Measurements from ENCODE around the gene TAF11. TPM values are rescaled to one million over a fixed set of nuclear protein-coding genes. Genes with fewer than 3 reads are reported as not detected.
"Not testable (repeated sequence)": the region's sequence is repeated elsewhere in the genome, so short reads cannot be mapped to it uniquely, and the experiment has no call there.

The TAF11 gene
- total RNA-seq, 1 donor from 2014 or later, result 47.1 TPM

DNA sequence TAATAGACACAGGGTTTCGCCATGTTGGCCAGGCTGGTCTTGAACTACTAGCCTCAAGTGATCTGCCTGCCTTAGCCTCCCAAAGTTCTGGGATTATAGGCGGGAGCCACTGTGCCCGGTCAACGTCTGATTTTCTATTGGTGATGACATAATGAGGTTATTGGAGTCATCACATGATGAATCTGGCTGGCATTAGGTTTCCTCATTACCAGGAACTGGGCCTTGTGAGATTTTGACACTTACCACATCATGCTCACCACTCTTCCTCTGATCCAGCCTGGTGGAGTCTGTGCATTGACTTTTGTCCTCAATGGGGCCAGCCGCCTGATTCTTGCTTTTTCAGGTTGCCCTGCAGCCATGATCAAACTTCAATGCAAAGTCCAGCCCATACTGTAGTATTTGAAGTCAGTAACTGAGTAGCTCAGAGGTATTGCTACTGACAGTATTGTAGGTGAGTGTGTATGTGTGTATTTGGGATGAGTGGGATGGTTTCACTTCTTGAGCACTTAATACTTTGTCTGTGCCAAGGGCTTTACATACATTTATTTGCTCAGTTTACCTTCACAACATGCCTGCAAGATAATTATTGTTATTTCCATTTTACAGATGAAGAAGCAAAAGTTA is 17.3 kb upstream of the TAF11 start:
- no peak for DNase-seq

DNA sequence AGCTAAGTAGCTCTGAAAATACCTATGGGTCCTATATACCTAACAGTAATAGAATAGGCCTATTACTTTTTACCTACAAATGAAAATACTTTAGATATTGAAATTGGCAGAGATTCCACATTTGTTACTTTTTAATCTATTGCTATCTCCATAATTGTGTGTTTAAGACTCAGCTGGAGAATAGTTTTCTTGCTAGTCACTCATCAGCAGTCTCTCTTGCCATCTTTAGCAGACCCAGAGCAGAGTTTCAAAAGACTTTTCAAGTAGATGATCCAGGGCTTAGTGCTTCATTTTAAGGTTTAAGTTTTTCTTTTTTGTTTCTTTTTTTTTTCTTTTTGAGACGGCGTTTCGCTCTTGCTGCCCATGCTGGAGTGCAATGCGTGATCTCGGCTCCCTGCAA is 14.1 kb upstream of the TAF11 start:
- DNase-seq, result no peak

DNA sequence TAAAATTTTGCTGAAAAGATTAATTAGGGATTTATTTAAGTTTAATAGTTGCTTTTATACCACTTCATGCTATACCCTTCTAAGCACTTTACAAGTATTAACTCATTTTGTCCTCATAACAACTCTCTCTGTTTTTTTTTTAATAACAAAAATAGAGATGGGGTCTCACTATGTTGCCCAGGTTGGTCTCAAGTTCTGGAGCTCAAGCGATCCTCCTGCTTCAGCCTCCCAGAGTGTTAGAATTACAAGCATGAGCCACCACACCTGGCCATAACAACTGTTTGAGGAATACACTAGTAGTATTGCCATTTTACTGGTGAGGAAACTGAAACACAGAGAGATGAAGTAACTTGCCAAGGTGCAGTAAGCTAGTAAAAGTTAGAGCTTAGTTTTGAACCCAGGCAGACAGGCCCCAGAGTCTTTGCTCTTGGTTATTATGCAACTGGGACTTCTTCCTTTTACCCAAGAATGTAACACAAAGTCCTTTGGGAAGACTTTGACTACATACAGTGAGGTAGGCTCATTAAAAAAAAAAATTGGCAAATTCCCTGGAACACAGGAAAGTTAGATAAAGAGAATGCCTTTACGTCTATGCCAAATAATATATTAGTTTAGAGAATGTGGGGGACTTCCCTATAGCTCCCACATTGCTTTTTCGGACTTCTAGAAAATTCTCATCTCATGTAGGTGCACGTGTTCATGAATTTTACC is 12.6 kb upstream of the TAF11 start:
- DNase-seq, result no peak

GRCh38 chr6:34899748-34900147 is 11.9 kb upstream of the TAF11 start:
- DNase-seq, result not testable (repeated sequence)

DNA sequence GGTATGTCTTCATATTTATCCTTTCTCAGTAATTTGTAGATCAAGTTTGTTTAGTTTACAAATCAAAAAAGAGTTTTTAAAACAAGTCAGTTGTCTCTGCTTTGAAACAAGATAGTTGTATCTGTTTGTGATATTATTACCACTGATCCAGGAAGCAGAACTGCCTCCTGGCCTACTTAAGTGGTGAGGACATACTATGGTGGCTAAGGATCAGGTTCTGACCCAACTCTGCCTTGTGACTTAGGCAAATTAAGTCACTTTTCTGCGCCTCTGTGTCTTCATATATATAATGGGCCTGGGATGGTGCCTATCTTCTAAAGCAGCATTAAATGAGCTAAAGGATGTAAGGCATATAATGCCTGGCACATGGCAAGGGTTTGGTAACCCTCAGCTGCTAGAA is 9.9 kb upstream of the TAF11 start:
- DNase-seq, result no peak

- no peak for DNase-seq
Observed at GRCh38 chr6:34897130-34897529, 9.3 kb upstream of the TAF11 start.

DNA sequence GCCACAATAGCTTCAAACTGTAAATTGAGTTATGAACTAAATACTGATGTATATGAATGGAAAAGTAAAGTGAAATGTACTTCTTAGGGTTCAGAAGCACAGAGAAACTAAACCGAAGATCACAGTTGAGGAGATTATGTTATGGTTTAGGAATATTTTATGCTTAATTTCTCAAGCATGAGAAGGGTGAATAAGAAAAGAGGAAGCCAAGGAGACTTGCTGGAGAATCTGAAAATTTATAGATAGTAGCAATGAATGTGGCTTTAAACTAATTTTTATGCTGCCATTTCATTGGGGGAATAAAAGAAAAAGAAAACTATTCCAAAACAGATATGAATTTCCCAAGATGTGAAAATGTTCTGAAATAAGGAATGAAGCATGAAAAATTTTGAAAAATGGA is 6.9 kb upstream of the TAF11 start:
- DNase-seq, result no peak

DNA sequence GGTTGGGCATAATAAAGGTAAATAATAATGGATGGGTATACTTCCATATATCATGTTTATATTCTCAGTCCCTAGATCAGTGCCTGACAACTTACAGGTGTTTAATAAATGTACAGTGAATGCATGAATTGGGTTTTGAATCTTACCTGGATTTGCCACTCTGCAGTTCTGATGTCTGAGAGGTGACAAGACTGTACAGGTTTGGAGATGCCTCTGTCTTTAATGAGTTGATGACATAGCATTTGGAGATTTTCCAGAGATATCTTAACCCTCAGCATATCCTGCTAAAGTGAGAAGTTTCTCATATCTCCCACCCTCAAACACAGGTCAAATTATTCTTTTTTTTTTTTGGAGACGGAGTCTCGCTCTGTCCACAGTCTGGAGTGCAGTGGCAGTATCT is 3.5 kb upstream of the TAF11 start:
- DNase-seq, result no peak

- no peak for DNase-seq
Observed at GRCh38 chr6:34890533-34890925, 2.7 kb upstream of the TAF11 start.

DNA sequence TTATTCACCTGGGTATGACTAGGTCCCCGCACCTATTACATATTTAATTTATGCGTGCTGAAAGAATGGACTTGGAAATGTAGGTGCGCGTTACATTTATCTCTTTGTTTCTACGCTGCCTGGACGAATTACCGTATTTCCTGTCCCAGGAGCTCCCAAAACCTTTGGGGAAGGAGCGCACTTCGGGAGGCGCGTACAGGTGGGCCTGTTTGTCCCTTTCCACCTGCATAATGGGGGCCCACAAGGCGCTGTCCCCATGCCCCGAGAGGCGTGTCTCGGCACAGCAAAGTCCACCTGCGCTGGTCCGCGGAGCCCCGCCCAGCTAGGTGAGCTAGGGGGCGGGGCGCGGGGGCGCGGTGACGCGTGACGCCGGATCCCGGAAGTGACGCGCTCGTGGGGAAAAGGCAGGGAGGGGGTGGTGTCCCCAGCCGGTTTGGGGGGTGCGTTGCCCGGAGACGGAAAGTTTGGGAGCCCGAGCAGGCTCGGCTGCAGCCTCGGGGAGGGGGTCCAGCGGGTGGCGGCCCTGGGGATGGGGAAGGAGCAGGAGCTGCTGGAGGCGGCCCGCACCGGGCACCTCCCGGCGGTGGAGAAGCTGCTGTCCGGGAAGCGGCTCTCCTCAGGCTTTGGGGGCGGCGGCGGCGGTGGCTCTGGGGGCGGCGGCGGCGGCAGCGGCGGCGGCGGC is 1.2 kb upstream of the TAF11 start, which contains the start of gene ANKS1A:
ANKS1A (plus strand) TSS at position 382 of the 682 bp plus-strand sequence; CDS start at position 530, 148 bp downstream.
- peak; percentile 66 for DNase-seq

- DNase-seq, result no peak
Observed at GRCh38 chr6:34888514-34888856, 643 bp upstream of the TAF11 start.

DNA sequence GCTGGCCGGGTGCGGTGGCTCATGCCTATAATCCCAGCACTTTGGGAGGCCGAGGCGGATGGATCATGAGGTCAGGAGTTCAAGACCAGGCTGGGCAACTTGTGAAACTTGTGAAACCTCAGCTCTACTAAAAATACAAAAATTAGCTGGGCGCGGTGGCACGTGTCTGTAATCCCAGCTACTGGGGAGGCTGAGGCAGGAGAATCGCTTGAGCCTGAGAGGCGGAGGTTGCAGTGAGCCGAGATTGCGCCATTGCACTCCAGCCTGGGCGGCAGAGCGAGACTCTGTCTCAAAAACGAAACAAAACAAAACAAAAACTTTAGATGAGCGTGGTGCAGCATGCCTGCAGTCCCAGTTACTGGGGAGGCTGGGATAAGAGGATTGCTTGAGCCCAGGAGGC is 2.0 kb downstream of the TAF11 start:
- DNase-seq, result not testable (repeated sequence)

DNA sequence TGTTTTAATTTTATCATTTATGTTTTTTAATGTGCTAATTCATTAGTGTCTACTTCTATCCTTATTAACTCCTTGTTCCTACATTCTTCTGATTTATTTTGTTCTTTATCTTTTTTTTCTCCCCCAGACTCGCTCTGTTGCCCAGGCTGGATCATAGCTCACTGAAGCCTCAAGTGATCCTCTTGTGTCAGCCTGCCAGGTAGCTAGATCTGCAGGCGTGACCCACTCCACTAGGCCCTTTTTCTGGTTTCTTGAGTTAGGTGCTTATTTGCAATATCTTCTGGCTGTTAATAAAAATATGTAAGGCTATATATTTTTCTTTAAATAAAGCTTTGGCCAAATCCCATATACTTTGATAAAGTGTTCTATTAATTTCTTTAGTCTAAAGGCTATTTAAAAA is 2.8 kb downstream of the TAF11 start:
- no peak for DNase-seq

- DNase-seq, result not testable (repeated sequence)
Observed at GRCh38 chr6:34884073-34884472, 3.8 kb downstream of the TAF11 start.

GRCh38 chr6:34877869-34878485 is 9.9 kb downstream of the TAF11 start:
- DNase-seq, result no peak

DNA sequence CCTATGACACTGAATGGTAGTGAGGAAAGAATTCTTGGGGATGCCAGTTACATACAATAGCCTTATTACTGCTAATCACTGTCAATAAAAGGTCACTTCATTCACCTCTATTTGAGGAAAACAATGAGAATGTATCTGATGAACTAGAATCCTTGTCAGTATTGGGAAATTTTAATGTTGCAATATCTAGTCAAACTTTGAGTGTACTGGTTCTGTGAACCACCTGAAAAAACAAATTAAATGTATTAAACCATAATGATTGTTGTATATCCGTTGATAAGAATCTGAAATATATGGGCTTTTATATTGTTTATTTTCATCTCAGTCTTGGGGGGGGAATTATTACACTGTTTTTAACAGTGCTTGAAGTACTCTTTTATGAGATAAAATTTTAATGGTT is 10.6 kb downstream of the TAF11 start:
- no peak for DNase-seq

GRCh38 chr6:34876472-34876871 is 11.4 kb downstream of the TAF11 start:
- DNase-seq, result no peak

DNA sequence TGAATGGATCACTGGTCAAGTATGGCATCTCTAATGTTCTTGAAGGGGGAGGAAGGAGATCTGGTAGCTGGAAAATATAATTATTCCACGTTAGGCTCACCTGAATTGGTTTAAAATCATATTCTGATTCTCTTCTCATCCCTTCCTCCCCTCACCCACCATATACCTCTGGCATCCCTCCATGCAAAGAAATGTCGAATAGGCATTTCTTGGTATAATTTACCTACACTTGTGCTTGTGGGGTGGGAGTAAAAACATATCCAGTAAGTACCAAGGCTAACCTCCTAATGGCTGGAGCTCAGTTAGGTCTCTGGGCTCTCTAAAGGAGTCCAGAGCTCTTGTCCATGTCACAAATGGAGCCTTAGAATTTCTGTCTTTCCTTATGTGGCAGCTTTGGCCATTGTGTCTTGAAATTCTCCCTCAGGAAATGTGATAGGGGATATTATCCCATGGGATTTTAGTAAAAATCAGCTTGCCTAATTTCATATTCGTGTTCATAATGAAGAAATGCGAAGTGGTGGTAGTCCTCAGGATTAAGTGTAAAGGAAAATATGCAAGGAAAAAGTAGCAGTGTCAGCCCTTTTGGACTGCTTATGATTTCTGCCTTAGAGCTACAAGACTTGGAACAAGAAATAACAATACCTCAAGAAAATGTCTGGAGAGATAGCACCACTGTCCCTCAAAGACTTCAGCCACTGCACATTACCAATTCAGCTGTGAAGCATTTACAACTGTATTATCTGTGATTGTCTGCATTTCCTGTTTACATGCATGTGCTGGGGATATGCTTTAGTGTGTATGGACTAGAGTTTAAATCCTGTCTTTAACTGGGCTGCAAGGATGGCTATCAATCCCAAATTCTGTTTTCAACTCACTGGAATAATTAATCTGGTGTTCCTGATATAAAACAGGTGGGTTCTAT is 12.3 kb downstream of the TAF11 start:
- no peak for DNase-seq

GRCh38 chr6:34872332-34872731 is 15.5 kb downstream of the TAF11 start:
- no peak for DNase-seq

DNA sequence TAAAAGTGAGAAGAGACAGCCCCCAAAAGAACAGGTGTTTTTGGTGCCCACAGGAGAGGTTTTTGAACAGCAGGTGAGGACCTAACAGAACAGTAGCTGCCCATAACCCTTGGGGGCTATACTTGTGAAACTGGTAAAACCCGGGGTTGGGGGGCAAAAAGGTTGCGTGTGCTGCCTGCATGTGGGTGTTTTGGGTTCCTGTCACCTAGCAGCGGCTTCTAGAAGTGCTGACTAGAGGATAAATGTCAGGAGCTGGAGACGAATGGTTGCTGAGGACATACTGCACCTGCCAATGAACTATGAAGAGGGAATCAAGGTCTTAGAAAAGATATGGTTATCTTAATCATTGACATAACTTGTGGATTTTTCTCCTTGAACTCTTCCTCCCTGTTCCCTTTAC is 16.0 kb downstream of the TAF11 start:
- DNase-seq, result no peak

DNA sequence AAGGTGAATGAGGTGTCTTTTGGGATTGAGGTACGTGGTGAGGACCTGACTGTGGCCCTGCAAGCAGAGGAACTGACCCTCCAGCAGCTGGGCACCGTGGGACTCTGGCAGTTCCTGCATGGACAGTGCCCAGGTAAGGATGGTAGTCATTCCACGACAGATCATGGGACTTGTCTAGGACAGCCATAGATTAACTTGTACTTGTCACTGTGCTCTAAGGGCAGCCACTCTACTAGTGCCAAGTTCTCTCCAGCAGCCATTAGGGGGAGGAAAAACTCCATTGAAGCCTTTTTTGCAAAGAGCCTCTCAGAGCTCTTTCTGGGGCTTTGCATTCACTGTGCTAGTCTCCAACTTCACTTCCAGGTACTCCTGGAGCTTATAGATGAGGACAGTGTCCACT is 20.4 kb downstream of the TAF11 start:
- peak; percentile 28 for DNase-seq

GRCh38 chr6:34866509-34866908 is 21.3 kb downstream of the TAF11 start:
- no peak for DNase-seq

Data from dermis blood vessel endothelial cell (primary cell).